Neural cell (in vitro differentiated cells): ENCODE measurements around the gene PSEN1. TPM values are rescaled to one million over a fixed set of nuclear protein-coding genes. Genes with fewer than 3 reads are reported as not detected.

Experiments used
- H2AFZ ChIP-seq: fragments of 200-600, 300-800 bp; sonication (generic), shearing (Covaris generic); 2 replicates; pipeline ENCODE4 v1.6.0; 2014; ENCODE audit warnings: low read depth, mild to moderate bottlenecking, antibody characterized with exemption, low read length, moderate library complexity
- H3F3A ChIP-seq: fragments of 200-600 bp; shearing (Covaris generic); 2 replicates; pipeline ENCODE4 v1.6.1; 2016; ENCODE audit warnings: mild to moderate bottlenecking, moderate library complexity, mixed read lengths, antibody characterized with exemption, low read length; ENCODE audit not compliant: insufficient read depth, poor library complexity, severe bottlenecking
- H3K27ac ChIP-seq: fragments of 200-600, 300-800 bp; sonication (generic), shearing (Covaris generic); 2 replicates; pipeline ENCODE4 v1.5.1; 2014; ENCODE audit warnings: mild to moderate bottlenecking, low read length, moderate library complexity
- H3K27me3 ChIP-seq: fragments of 300-800, 200-600 bp; sonication (generic), shearing (Covaris generic); 2 replicates; pipeline ENCODE4 v1.6.0; 2014; ENCODE audit warnings: mild to moderate bottlenecking, low read depth, low read length, moderate library complexity; ENCODE audit not compliant: insufficient read depth
- H3K36me3 ChIP-seq: fragments of 300-800, 200-600 bp; sonication (generic), shearing (Covaris generic); 2 replicates; pipeline ENCODE4 v1.5.1; 2014; ENCODE audit warnings: mild to moderate bottlenecking, antibody characterized with exemption, low read length, moderate library complexity; ENCODE audit not compliant: insufficient read depth
- H3K4me2 ChIP-seq: fragments of 300-800, 200-600 bp; sonication (generic), shearing (Covaris generic); 2 replicates; pipeline ENCODE4 v1.6.0; 2014; ENCODE audit warnings: mild to moderate bottlenecking, low read length
- H3K4me3 ChIP-seq: fragments of 300-800, 200-600 bp; sonication (generic), shearing (Covaris generic); 2 replicates; pipeline ENCODE4 v1.5.1; 2014; ENCODE audit warnings: mild to moderate bottlenecking, low read length, moderate library complexity
- H3K79me2 ChIP-seq: fragments of 200-600 bp; shearing (Covaris generic); replicated peaks from 2 replicates; pipeline ENCODE4 v1.6.0; 2014; ENCODE audit warnings: mild to moderate bottlenecking, low read length, moderate library complexity; ENCODE audit not compliant: insufficient read depth
- H3K9ac ChIP-seq: fragments of 300-800, 200-600 bp; sonication (generic), shearing (Covaris generic); 2 replicates; pipeline ENCODE4 v1.6.1; 2016; ENCODE audit warnings: mild to moderate bottlenecking, low read length, mixed read lengths
- H3K9me2 ChIP-seq: fragments of 200-600 bp; shearing (Covaris generic); 2 replicates; pipeline ENCODE4 v1.6.1; 2016; ENCODE audit warnings: mild to moderate bottlenecking, low read length, mixed read lengths; ENCODE audit not compliant: insufficient read depth
- H3K9me3 ChIP-seq: fragments of 200-600, 300-800 bp; sonication (generic), shearing (Covaris generic); 2 replicates; pipeline ENCODE4 v1.6.1; 2016; ENCODE audit warnings: mild to moderate bottlenecking, mixed run types, low read length, moderate library complexity, mixed read lengths
- H4K20me1 ChIP-seq: fragments of 200-600 bp; shearing (Covaris generic); 2 replicates; pipeline ENCODE4 v1.6.1; 2016; ENCODE audit warnings: mild to moderate bottlenecking, mixed run types; ENCODE audit not compliant: insufficient read depth
- CTCF ChIP-seq: fragments of 450-650 bp; IDR thresholded peaks from 2 replicates; pipeline ENCODE4 v1.5.1; 2014; ENCODE audit warnings: antibody characterized with exemption, mild to moderate bottlenecking, moderate library complexity; ENCODE audit not compliant: poor library complexity, severe bottlenecking
- EP300 ChIP-seq: fragments of 450-650 bp; conservative IDR thresholded peaks from 2 replicates; pipeline ENCODE4 v1.6.1; 2014; ENCODE audit warnings: antibody characterized with exemption, mild to moderate bottlenecking, moderate library complexity; ENCODE audit not compliant: poor library complexity, severe bottlenecking
- EZH2 ChIP-seq: fragments of 200-600, 300-800 bp; shearing (Covaris generic), sonication (generic); IDR thresholded peaks from 2 replicates; pipeline ENCODE4 v1.6.1; 2014; ENCODE audit warnings: antibody characterized with exemption, low read length, borderline replicate concordance, mild to moderate bottlenecking; ENCODE audit not compliant: insufficient read depth, poor library complexity, severe bottlenecking
- MXI1 ChIP-seq: fragments of 450-650 bp; conservative IDR thresholded peaks from 2 replicates; pipeline ENCODE4 v1.6.1; 2014; ENCODE audit warnings: antibody characterized with exemption, mild to moderate bottlenecking; ENCODE audit not compliant: poor library complexity, severe bottlenecking
- POLR2AphosphoS5 ChIP-seq: IDR thresholded peaks from 2 replicates; pipeline ENCODE4 v1.6.1; 2012
- RAD21 ChIP-seq: fragments of 450-650 bp; conservative IDR thresholded peaks from 2 replicates; pipeline ENCODE4 v1.6.1; 2014; ENCODE audit warnings: antibody characterized with exemption, mild to moderate bottlenecking, moderate library complexity
- REST ChIP-seq: IDR thresholded peaks from 2 replicates; pipeline ENCODE4 v1.6.1; 2012; ENCODE audit warnings: borderline replicate concordance
- SMC3 ChIP-seq: fragments of 450-650 bp; conservative IDR thresholded peaks from 2 replicates; pipeline ENCODE4 v1.6.1; 2014; ENCODE audit warnings: antibody characterized with exemption, mild to moderate bottlenecking, moderate library complexity; ENCODE audit not compliant: poor library complexity
- TAF1 ChIP-seq: IDR thresholded peaks from 2 replicates; pipeline ENCODE4 v1.6.1; 2012; ENCODE audit warnings: low read depth
- polyA plus RNA-seq: library from polyadenylated mRNA; depleted of rRNA; stranded (reverse); fragments of >200 nt; gene quantifications from 2 replicates; pipeline ENCODE4 v1.2.3, GENCODE V29; 2014

Gene PSEN1
- polyA plus RNA-seq, 1 donor from 2014 or later: 40.3 TPM

GRCh38 chr14:73167727-73168126, 31.4 kb downstream of the PSEN1 start:
- no peaks in the 10 kb centered on the region for H3K27me3 ChIP-seq

GRCh38 chr14:73168274-73168673, 32.0 kb downstream of the PSEN1 start:
- Histone ChIP-seq H3K9me2 (no peaks in the 10 kb centered on the region), H3F3A (no peaks in the 10 kb centered on the region), H3K79me2 (no peaks in the 10 kb centered on the region), H3K36me3 (peaks cover 11% of the 10 kb centered on the region), H3K4me2 (no peak overlapping the region), H3K27ac (no peak overlapping the region), H3K27me3 (no peaks in the 10 kb centered on the region), H3K9me3 (no peaks in the 10 kb centered on the region), H2AFZ (no peak overlapping the region), H3K4me3 (no peak overlapping the region), H4K20me1 (no peaks in the 10 kb centered on the region), H3K9ac (no peak overlapping the region)
- no peak for TF ChIP-seq EZH2

More at GRCh38 chr14:73167727-73168126, 31.4 kb downstream of the PSEN1 start:
- no peak overlapping the region for H3K27ac ChIP-seq
- H3K9me2 ChIP-seq: no peaks in the 10 kb centered on the region
- no peak overlapping the region for H3K4me3 ChIP-seq
- no peaks in the 10 kb centered on the region for H3K79me2 ChIP-seq
- H2AFZ ChIP-seq: no peak overlapping the region
- no peaks in the 10 kb centered on the region for H3F3A ChIP-seq
- no peak overlapping the region for H3K9ac ChIP-seq
- no peaks in the 10 kb centered on the region for H3K9me3 ChIP-seq
- no peaks in the 10 kb centered on the region for H4K20me1 ChIP-seq
- TF ChIP-seq MXI1 (no peak), SMC3 (no peak), POLR2AphosphoS5 (no peak), EZH2 (no peak), TAF1 (no peak), EP300 (no peak), RAD21 (no peak), CTCF (no peak), REST (no peak)
- peaks cover 11% of the 10 kb centered on the region for H3K36me3 ChIP-seq
- H3K4me2 ChIP-seq: no peak overlapping the region

GRCh38 chr14:73168691-73169090, 32.4 kb downstream of the PSEN1 start:
- no peaks in the 10 kb centered on the region for H4K20me1 ChIP-seq
- no peak overlapping the region for H2AFZ ChIP-seq
- H3K27me3 ChIP-seq: no peaks in the 10 kb centered on the region
- no peaks in the 10 kb centered on the region for H3K9me3 ChIP-seq
- no peak overlapping the region for H3K9ac ChIP-seq
- no peaks in the 10 kb centered on the region for H3F3A ChIP-seq
- H3K9me2 ChIP-seq: no peaks in the 10 kb centered on the region
- TF ChIP-seq POLR2AphosphoS5 (no peak), REST (no peak), MXI1 (no peak), EP300 (no peak), TAF1 (no peak), RAD21 (no peak), EZH2 (no peak), SMC3 (no peak), CTCF (no peak)
- no peaks in the 10 kb centered on the region for H3K79me2 ChIP-seq
- no peak overlapping the region for H3K27ac ChIP-seq
- no peak overlapping the region for H3K4me2 ChIP-seq
- no peak overlapping the region for H3K4me3 ChIP-seq
- peaks cover 11% of the 10 kb centered on the region for H3K36me3 ChIP-seq
